Stomach (tissue), 9 donors: ENCODE results near the gene WTAP. TPM values are rescaled to one million over a fixed set of nuclear protein-coding genes. Genes with fewer than 3 reads are reported as not detected.

Source experiments
- DNase-seq, 2 donors: peaks; one replicate each; pipeline versions ENCODE4 v3.0.0 to v3.0.0-alpha.2; 2013 to 2019
- H3K27ac ChIP-seq, 5 donors: fragments of 200-600 bp in 4 of 5; sonication (generic) in 4 of 5; one replicate each; pipeline ENCODE4 v1.5.1; 2013 to 2019; ENCODE audit warnings: mild to moderate bottlenecking in 1 of 5, moderate library complexity in 1 of 5
- H3K27me3 ChIP-seq, 3 donors: fragments of 200-600 bp; sonication (generic); one replicate each; pipeline ENCODE4 v1.5.1; 2017 to 2019; ENCODE audit warnings: mixed run types in 1 of 3
- H3K36me3 ChIP-seq, 4 donors: fragments of 200-600 bp; sonication (generic); 1 replicate in 3 of 4; 2 replicates in 1 of 4; pipeline ENCODE4 v1.5.1; 2016 to 2019
- H3K4me1 ChIP-seq, 4 donors: fragments of 200-600 bp; sonication (generic); one replicate each; pipeline ENCODE4 v1.5.1; 2016 to 2019
- H3K4me3 ChIP-seq, 4 donors: fragments of 200-600 bp; sonication (generic) in 3 of 4; one replicate each; pipeline ENCODE4 v1.5.1; 2016 to 2019; ENCODE audit warnings: mild to moderate bottlenecking in 1 of 4
- H3K9me3 ChIP-seq, 4 donors: fragments of 200-600 bp; sonication (generic); one replicate each; pipeline ENCODE4 v1.5.1; 2016 to 2019
- CTCF ChIP-seq, 7 experiments: fragments of 450-650 bp in 4 of 7; fragments of 200-600 bp in 3 of 7; sonication (generic) in 3 of 7; IDR thresholded peaks; one replicate each; pipeline ENCODE4 v1.5.1; 2016 to 2019; ENCODE audit warnings: antibody characterized with exemption in 7 of 7, control low read depth in 2 of 7, mild to moderate bottlenecking in 1 of 7
- EP300 ChIP-seq: sonication (generic); formaldehyde crosslinking; IDR thresholded peaks from one replicate; pipeline ENCODE4 v1.6.1; 2017; ENCODE audit warnings: antibody characterized with exemption
- POLR2A ChIP-seq, 4 donors: fragments of 450-650 bp; IDR thresholded peaks; one replicate each; pipeline ENCODE4 v1.6.1; 2016; ENCODE audit warnings: antibody characterized with exemption in 4 of 4, control low read depth in 2 of 4, mild to moderate bottlenecking in 1 of 4, moderate library complexity in 1 of 4
- POLR2AphosphoS5 ChIP-seq, 3 donors: sonication (generic); formaldehyde crosslinking; IDR thresholded peaks; one replicate each; pipeline ENCODE4 v1.6.1; 2016; ENCODE audit warnings: antibody characterized with exemption in 3 of 3
- WGBS, 5 donors: extraction: QIAGEN DNeasy Blood & Tissue Kit in 3 of 5; methylation state at CpG; one replicate each; pipeline versions ENCODE4 v1.1.5 to v1.1.7; 2013 to 2018; 5-methylcytosine and 5-hydroxymethylcytosine counted together
- intact Hi-C: fragments of 100-400 bp; cut with DNase I; formaldehyde crosslinking; loops from one replicate; pipeline ENCODE4 v1.15.1; 2023; ENCODE audit warnings: low total_unique reads
- polyA plus RNA-seq, 3 donors: library from polyadenylated mRNA; stranded (reverse); fragments of 200-250 nt; gene quantifications; one replicate each; pipeline ENCODE4 v1.2.3, GENCODE V29; 2013
- total RNA-seq, 5 donors: library from RNA; depleted of rRNA; stranded (reverse); fragments of >200 nt; gene quantifications; one replicate each; pipeline versions ENCODE4 v1.1.0 to v1.2.3, GENCODE V29; 2014 to 2016
- donor health status: healthy with polysubstance abuse.
- donor health status: Bipolar disorder and iron deficiency.
- donor health status: healthy.

WTAP gene
- total and polyA plus RNA-seq, 8 donors, result 35.0 to 125 (median 78.6) TPM

- Histone ChIP-seq H3K4me3 (peak overlapping the region; percentile 78 to 98 (median 93)), H3K4me1 (peaks cover 39 to 63% (median 52%) of the 10 kb centered on the region in 4 donors), H3K36me3 (peaks cover 5 to 38% (median 24%) of the 10 kb centered on the region in 4 donors), H3K27ac (peak overlapping the region; percentile 95 to 99 (median 97)), H3K27me3 (no peaks in the 10 kb centered on the region), H3K9me3 (no peaks in the 10 kb centered on the region)
- TF ChIP-seq POLR2AphosphoS5 (IDR thresholded peaks at IDR 0.05) (peak in 1 of 3 donors; percentile 22), CTCF (IDR thresholded peaks at IDR 0.05) (no peak)
- 0 to 1% (median 1%) methylated on average over 17 to 66 of the region's 66 CpGs for WGBS, 5 donors
- intact Hi-C loops, result loop anchor here (10.0 kb wide), 1 partner anchor 102 kb away; the partner anchor contains the start of gene MRPL18
- DNase-seq, result peak; percentile 62 to 81
Observed at GRCh38 chr6:159692303-159693127, 34.8 kb upstream of the WTAP start.

- H3K9me3 ChIP-seq, result no peaks in the 10 kb centered on the region
- intact Hi-C loops, result loop anchor here (10.0 kb wide), 1 partner anchor 101 kb away; the partner anchor contains the start of gene MRPL18
- peaks cover 31 to 55% (median 46%) of the 10 kb centered on the region in 4 donors for H3K4me1 ChIP-seq
- H3K27me3 ChIP-seq, result no peaks in the 10 kb centered on the region
- TF ChIP-seq POLR2AphosphoS5 (IDR thresholded peaks at IDR 0.05), result peak; percentile 63 to 97 (median 96)
- no peak for TF ChIP-seq EP300
- peak in 2 of 4 donors; percentile 43 to 55 for TF ChIP-seq POLR2A (IDR thresholded peaks at IDR 0.05)
- TF ChIP-seq CTCF (IDR thresholded peaks at IDR 0.05), result no peak
- H3K36me3 ChIP-seq, result peaks cover 0 to 30% (median 17%) of the 10 kb centered on the region in 4 donors
- H3K4me3 ChIP-seq, result peak within 1 kb of the TSS; percentile 78 to 98 (median 93)
- DNase-seq, result peak; percentile 89 to 94
- 0 to 1% (median 0%) methylated on average over 10 to 74 of the region's 74 CpGs; no CpG with 5 or more reads in 1 of the 5 donors for WGBS, 5 donors
- H3K27ac ChIP-seq, result peak within 1 kb of the TSS; percentile 95 to 99 (median 97)
Observed at GRCh38 chr6:159693128-159693893, 34.0 kb upstream of the WTAP start, which contains the start of gene SOD2. TSS of gene SOD2 (minus strand) at chr6:159693241. CDS start at chr6:159693167, 74 bp downstream.

GRCh38 chr6:159693894-159694545 is 33.3 kb upstream of the WTAP start:
- TF ChIP-seq CTCF (IDR thresholded peaks at IDR 0.05) (no peak), POLR2AphosphoS5 (IDR thresholded peaks at IDR 0.05) (peak in 2 of 3 donors; percentile 74 to 83), EP300 (no peak), POLR2A (IDR thresholded peaks at IDR 0.05) (no peak)
- intact Hi-C loops, result loop anchor here (10.0 kb wide), 1 partner anchor 101 kb away; the partner anchor contains the start of gene MRPL18
- 8 to 20% (median 14%) methylated on average over 14 of the region's 14 CpGs for WGBS, 5 donors

More at GRCh38 chr6:159693894-159694545, 33.3 kb upstream of the WTAP start:
- Histone ChIP-seq H3K4me1 (peaks cover 24 to 48% (median 39%) of the 10 kb centered on the region in 4 donors), H3K4me3 (peak overlapping the region; percentile 78 to 98 (median 93)), H3K27me3 (no peaks in the 10 kb centered on the region), H3K36me3 (peaks cover 0 to 23% (median 10%) of the 10 kb centered on the region in 4 donors), H3K27ac (peak overlapping the region; percentile 95 to 99 (median 97)), H3K9me3 (no peaks in the 10 kb centered on the region)
- peak; percentile 52 to 78 for DNase-seq
